Measurements from ENCODE around the gene TXNL4B. TPM values are rescaled to one million over a fixed set of nuclear protein-coding genes. Genes with fewer than 3 reads are reported as not detected.

Gene TXNL4B
- polyA plus RNA-seq, 3 donors, result 6.4 to 10.9 (median 7.0) TPM

GRCh38 chr16:72066747-72067146 lies 26.7 kb downstream of the TXNL4B start:
- no CpG with 5 or more reads among the region's 1 CpG for WGBS (ENCODE audit: insufficient coverage)
- intact Hi-C loops (cut with micrococcal nuclease), result no loop called here
- H3K9ac ChIP-seq (ENCODE audit: insufficient read depth, low read length, poor library complexity, severe bottlenecking), result no peak overlapping the region
- peaks cover 13% of the 10 kb centered on the region for H3K4me1 Mint-ChIP-seq
- H2AFZ ChIP-seq (ENCODE audit: insufficient read depth, low read depth, low read length, poor library complexity, severe bottlenecking), result no peak overlapping the region
- no peaks in the 10 kb centered on the region for H3K27me3 ChIP-seq (ENCODE audit: control insufficient read depth in 2 of 2, insufficient read depth in 2 of 2, low read length in 2 of 2)
- peaks cover 0 to 7% of the 10 kb centered on the region in 2 donors for H3K36me3 ChIP-seq (replicated peaks in 1 of 2; ENCODE audit: control insufficient read depth in 1 of 2, insufficient read depth in 2 of 2, low read length in 2 of 2)
- peak; percentile 64 for TF ChIP-seq CTCF (IDR thresholded peaks at IDR 0.05)
- no peaks in the 10 kb centered on the region for H4K20me1 ChIP-seq (ENCODE audit: insufficient read depth, low read length)
- H3K36me3 Mint-ChIP-seq, result peaks cover 2 to 8% of the 10 kb centered on the region in 2 donors
- H3K27ac Mint-ChIP-seq, result peak overlapping the region in 4 of 7 donors; percentile 9 to 73 (median 38)
- H3K4me2 ChIP-seq (replicated peaks; ENCODE audit: extremely low read depth, low read length, poor library complexity, severe bottlenecking), result no peak overlapping the region
- no peak overlapping the region for H3K4me3 Mint-ChIP-seq
- H3K4me3 ChIP-seq (replicated peaks in 1 of 3; ENCODE audit: low read depth in 2 of 3, low read length in 3 of 3), result no peak overlapping the region
- peaks cover 0 to 3% (median 1%) of the 10 kb centered on the region in 3 donors for H3K27me3 Mint-ChIP-seq (ENCODE audit: low read depth in 3 of 3)
- peaks cover 0 to 2% (median 0%) of the 10 kb centered on the region in 7 donors for H3K9me3 Mint-ChIP-seq
- no peaks in the 10 kb centered on the region for H3K9me3 ChIP-seq (replicated peaks in 1 of 2; ENCODE audit: control insufficient read depth in 1 of 2, insufficient read depth in 1 of 2, low read length in 2 of 2)
- DNase-seq, result peak; percentile 14 to 36 (median 16)
- H3K79me2 ChIP-seq (ENCODE audit: insufficient read depth, low read length), result no peaks in the 10 kb centered on the region
- no peak overlapping the region for H3K27ac ChIP-seq (ENCODE audit: low read depth in 1 of 2, low read length in 2 of 2)
- H3K4me1 ChIP-seq (ENCODE audit: control insufficient read depth in 1 of 2, insufficient read depth in 2 of 2, low read length in 2 of 2), result no peaks in the 10 kb centered on the region

GRCh38 chr16:72064361-72064894 lies 29.0 kb downstream of the TXNL4B start:
- H4K20me1 ChIP-seq (ENCODE audit: insufficient read depth, low read length), result no peaks in the 10 kb centered on the region
- no peaks in the 10 kb centered on the region for H3K27me3 ChIP-seq (ENCODE audit: control insufficient read depth in 2 of 2, insufficient read depth in 2 of 2, low read length in 2 of 2)
- 94% methylated on average over 9 of the region's 10 CpGs for WGBS (ENCODE audit: insufficient coverage)
- DNase-seq, result no peak
- Mint-ChIP-seq H3K4me1 (peaks cover 19% of the 10 kb centered on the region), H3K36me3 (peaks cover 14 to 17% of the 10 kb centered on the region in 2 donors), H3K9me3 (peaks cover 0 to 2% (median 0%) of the 10 kb centered on the region in 7 donors), H3K4me3 (no peak overlapping the region), H3K27ac (no peak overlapping the region), H3K27me3 (ENCODE audit: low read depth in 3 of 3) (peaks cover 0 to 3% (median 1%) of the 10 kb centered on the region in 3 donors)
- no peak overlapping the region for H3K4me3 ChIP-seq (replicated peaks in 1 of 3; ENCODE audit: low read depth in 2 of 3, low read length in 3 of 3)
- intact Hi-C loops (cut with micrococcal nuclease), result no loop called here
- H3K79me2 ChIP-seq (ENCODE audit: insufficient read depth, low read length), result no peaks in the 10 kb centered on the region
- no peak overlapping the region for H3K9ac ChIP-seq (ENCODE audit: insufficient read depth, low read length, poor library complexity, severe bottlenecking)
- TF ChIP-seq CTCF (IDR thresholded peaks at IDR 0.05), result no peak
- no peaks in the 10 kb centered on the region for H3K4me1 ChIP-seq (ENCODE audit: control insufficient read depth in 1 of 2, insufficient read depth in 2 of 2, low read length in 2 of 2)
- H2AFZ ChIP-seq (ENCODE audit: insufficient read depth, low read depth, low read length, poor library complexity, severe bottlenecking), result no peak overlapping the region
- peaks cover 6 to 16% of the 10 kb centered on the region in 2 donors for H3K36me3 ChIP-seq (replicated peaks in 1 of 2; ENCODE audit: control insufficient read depth in 1 of 2, insufficient read depth in 2 of 2, low read length in 2 of 2)
- no peak overlapping the region for H3K27ac ChIP-seq (ENCODE audit: low read depth in 1 of 2, low read length in 2 of 2)
- H3K9me3 ChIP-seq (replicated peaks in 1 of 2; ENCODE audit: control insufficient read depth in 1 of 2, insufficient read depth in 1 of 2, low read length in 2 of 2), result no peaks in the 10 kb centered on the region
- no peak overlapping the region for H3K4me2 ChIP-seq (replicated peaks; ENCODE audit: extremely low read depth, low read length, poor library complexity, severe bottlenecking)

Data from CD14-positive monocyte (primary cell).